ENCODE data around the gene RENBP.

The RENBP gene

DNA sequence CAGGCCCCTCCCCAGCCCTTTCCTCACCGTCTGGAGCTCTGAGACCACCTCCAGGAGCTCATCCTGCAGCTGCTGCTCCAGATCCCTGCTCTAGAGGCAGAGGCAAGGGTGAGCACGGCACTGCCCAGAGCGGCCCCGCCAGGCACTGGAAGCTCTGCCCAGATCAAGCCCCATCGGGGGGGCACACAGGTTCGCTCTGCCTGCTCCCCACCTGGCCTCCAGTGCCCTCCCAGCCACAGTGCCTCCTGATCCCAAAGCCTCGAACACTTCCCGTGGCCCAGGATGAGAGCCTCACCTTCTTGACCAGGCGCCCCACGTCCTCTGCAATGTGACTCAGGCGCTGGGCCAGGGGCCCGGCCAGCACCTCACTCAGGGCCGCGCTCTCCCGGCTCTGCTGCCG is 23.4 kb downstream of the RENBP start:
- DNase-seq (ENCODE audit: low read depth in 4 of 4, low spot score in 1 of 4): no peak

DNA sequence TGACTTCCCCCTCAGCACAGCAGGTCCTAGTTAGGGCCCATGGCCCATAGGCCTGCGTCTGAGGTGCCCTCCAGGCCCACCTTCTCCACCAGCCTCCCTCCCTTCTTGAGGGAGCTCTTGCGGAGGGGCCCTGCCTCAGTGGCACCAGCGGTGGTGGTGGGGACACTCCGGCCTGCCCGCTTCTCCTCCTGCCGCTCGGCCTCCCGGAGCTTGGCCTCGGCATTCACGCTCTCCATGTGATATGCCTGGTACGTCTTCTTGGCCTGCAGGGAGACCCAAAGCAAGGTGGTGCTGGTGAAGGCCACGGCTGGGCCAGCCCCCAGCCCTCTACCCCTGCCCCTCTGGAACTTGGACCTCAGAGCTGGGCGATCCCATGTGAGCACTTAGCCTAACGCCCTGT is 23.9 kb downstream of the RENBP start:
- no peak for DNase-seq (ENCODE audit: low read depth in 4 of 4, low spot score in 1 of 4)

DNA sequence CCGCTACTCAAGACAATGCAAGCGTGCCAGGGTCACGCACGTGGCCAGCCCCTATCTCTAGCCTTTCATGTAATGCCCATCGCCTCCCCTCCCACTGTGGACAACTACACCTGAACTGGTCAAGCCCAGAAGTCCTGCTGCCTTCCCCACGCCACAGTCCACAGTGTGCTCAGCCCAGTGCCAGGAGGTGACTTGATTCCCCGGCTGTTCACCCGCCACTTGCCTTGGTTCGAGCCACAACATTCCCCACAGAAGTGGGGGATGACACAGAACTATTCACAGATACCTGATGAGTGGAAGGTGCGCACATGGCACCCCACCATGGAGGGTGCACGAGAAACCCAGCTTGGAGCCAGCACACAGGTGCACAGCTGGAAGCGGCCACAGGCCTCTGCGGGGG is 25.2 kb downstream of the RENBP start:
- no peak for DNase-seq (ENCODE audit: low read depth in 4 of 4, low spot score in 1 of 4)

DNA sequence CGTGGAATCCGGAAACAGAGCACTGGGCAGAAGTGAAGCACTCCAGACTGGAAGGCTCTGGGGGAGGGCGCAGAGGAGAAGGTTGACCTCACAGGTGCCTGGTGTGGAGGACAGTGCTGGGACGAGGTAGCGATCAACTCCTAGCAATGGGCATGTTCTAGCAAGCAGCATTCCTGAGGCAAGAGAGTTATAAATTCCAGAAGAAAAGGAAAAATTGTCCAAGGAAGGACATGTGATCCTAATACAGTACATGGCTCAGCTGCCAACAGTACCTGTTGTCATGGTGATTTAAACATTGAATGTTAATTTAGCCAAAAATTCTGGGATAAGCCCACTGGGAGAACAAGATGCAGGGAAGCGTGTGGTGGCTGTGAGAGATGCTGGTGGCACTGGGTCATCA is 26.6 kb downstream of the RENBP start:
- no peak for DNase-seq (ENCODE audit: low read depth in 4 of 4, low spot score in 1 of 4)

DNA sequence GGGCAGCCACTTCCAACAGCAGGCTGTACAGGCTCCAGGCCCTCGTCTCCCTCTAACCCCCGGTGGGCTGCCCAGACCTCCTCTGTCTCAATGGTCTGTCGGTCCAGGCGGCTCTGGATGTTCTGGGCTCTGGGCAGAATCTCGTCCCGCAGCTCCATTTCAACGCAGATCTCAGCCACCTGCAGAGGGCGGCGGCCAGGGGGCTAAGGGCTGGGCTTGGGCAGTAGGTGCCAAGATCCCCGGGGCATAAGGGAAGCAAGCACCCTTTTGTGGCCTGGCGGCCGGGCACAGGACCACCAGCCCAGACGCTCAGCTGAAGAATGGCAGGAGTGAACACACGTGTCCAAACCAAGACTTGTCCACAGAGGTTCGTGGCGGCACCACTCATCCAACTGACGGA is 30.7 kb downstream of the RENBP start:
- no peak for DNase-seq (ENCODE audit: low read depth in 4 of 4, low spot score in 1 of 4)

DNA sequence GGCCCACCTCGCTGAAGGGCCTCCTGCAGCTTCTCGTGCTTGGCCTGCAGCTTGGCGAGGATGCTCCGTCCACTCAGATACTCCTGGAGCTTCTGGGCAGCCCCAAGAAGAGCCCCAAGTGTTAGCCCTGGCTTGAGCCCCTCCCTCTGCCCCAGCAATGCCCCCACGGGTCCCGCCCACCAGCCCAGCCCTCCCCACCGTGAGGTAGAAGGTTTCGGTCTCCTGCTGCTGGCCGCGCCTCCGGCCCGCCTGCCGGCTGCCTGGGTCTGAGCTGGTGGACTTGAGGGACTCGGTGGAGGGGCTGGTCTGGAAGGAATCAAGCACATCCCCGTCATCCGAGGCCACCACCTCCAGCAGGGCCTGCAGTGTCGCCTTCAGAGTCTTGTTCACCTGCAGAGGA is 31.2 kb downstream of the RENBP start:
- no peak for DNase-seq (ENCODE audit: low read depth in 4 of 4, low spot score in 1 of 4)

DNA sequence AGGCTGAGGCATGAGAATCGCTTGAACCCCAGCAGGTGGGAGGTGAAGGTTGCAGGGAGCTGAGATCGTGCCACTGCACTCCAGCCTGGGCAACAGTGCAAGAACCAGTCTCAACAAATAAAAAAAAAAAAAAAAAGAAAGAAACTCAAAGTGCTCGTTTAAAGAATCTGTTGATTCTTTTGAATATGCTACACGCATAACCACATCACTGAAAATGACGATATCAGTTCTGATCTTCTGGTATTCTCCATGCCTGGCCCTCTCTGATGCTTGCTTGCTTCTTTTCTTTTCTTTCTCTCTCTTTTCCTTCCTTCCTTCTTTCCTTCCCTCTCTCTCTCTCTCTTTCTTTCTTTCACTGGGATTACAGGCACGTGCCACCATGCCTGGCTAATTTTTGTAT is 32.6 kb downstream of the RENBP start:
- DNase-seq (ENCODE audit: low read depth in 4 of 4, low spot score in 1 of 4): no peak

DNA sequence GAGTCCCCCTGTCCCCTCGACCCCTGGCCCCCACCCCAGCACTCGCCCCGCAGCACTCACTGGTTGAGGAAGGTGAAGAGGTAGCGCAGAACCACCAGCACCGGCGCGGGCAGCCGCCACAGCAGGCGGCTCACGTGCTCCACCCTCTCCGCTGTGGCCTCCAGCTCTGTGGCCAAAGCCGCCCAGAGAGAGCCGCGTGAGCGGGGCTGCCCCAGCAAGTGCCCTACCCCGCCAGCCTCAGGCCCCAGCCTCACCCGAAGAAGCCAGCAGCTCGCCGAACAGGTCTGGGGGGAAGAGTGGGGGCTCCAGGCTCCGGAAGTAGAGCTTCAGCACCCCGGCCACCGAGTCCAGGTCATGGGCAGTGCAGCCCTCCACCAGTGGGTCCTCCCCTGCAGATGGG is 34.0 kb downstream of the RENBP start:
- no peak for DNase-seq (ENCODE audit: low read depth in 4 of 4, low spot score in 1 of 4)

DNA sequence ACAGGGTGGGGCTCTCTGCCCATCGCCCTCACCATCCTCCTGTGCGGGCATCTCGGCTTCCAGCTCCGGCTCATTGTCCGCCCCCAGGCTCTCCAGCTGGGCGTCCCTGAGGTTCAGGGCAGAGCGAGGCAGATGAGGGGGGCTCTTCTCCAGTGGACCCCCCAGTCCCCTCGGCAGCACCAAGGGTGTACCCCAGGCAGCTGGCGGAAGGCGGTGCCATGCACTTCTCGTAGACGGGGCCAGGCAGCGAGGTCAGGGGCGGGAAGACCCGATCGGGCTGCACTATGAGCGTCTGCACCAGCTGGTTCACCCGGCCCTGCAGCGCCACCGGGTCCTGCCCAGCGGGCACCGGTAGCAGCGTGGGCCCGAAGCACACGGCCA is 34.5 kb downstream of the RENBP start:
- DNase-seq (ENCODE audit: low read depth in 4 of 4, low spot score in 1 of 4): no peak

DNA sequence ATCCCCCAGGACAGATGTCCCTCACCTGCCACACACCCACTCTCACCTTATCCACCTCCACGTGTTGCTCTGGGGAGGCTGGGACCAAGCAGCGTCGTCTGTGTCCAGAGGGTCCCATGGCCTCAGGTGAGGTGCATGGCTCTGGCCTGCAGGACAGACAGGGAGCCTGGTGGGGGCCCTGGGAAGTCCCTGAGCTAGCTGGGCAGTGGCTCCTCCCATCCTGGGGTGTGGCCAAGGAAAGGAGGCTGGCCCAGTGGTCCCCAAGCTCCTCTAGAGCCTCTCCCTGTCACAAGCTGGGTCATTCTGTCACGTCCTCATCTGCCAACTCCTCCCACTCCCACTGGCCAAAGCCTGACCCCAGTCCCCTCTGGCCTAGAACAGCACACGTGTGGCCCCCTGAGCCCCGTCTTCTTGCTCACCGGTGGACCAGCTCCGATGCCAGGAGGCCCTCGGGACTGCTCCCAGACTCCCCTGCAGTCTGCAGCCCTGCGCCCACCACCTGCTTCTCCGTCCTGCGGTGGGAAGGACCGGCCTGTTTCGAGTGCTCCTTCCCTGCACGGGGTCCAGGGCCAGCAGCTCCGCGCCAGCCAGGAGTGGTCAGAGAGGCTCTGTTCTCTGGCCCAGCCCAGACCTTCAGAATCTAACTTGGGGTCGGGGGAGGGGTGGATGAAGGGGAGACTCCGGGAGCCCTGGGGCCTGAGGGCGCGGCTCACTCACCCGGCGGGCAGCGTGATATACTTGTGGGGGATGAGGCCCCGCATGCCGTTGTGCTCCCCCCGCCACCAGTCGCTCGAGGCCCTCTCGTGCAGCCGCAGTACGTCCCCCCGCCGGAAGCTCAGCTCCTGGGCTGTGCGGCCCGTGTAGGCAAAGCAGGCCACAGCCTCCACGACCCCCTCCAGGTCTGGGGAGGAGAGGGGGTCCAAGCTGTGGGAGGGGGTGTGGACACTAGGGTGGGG is 35.1 kb downstream of the RENBP start:
- no peak for DNase-seq (ENCODE audit: low read depth in 4 of 4, low spot score in 1 of 4)

DNA sequence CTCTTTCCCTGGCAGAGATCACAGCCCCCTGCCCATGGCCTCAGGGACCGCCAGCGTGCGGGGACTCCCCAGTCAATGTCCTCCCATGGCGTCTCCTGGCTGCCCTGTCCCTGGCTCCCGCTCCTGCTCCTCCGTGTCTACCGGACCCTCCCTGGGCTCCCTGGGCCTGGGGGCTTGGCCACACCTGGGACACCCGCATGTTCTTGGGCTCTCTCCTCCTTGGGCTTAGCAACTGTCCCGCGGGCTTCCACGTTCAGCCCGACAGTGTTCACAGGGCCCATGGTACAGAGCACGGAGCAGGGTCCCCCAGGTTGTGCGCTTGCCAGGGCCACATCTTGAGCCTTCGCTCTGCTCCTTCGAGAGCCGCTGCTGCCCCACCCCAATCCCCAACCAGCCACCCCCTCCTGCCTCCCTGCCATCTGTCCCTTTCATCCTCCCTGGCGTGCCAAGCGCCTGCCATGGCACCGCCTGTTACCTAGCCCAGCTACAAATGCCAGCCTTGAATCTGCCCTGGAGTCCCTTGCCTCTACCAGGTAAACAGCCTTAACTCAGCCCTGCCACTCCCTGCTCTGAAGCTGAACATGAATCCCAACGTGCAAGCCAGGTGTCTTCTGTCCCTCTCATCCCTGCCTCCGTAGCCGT is 36.1 kb downstream of the RENBP start:
- DNase-seq (ENCODE audit: low read depth in 4 of 4, low spot score in 1 of 4): no peak

DNA sequence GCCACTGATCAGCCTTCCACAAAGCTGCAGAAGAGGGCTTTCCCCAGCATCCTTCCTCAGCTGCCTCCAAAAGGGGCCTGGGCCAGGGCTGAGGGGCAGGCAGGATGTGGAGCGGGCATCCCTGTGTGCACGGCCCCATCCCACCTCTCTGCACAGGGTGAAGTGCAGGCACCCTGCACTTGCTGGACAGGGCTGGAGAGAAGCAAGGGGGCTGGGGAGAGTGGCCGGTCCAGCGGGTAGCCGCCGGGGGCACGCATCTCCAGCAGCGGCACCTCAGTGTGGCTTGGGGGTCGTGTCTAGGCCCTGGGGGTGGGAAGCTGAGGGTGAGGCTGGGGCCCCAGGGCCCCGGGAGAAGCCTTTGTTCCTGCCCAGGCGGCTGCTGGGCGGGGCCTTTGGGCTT is 37.0 kb downstream of the RENBP start:
- DNase-seq (ENCODE audit: low read depth in 4 of 4, low spot score in 1 of 4): no peak

DNA sequence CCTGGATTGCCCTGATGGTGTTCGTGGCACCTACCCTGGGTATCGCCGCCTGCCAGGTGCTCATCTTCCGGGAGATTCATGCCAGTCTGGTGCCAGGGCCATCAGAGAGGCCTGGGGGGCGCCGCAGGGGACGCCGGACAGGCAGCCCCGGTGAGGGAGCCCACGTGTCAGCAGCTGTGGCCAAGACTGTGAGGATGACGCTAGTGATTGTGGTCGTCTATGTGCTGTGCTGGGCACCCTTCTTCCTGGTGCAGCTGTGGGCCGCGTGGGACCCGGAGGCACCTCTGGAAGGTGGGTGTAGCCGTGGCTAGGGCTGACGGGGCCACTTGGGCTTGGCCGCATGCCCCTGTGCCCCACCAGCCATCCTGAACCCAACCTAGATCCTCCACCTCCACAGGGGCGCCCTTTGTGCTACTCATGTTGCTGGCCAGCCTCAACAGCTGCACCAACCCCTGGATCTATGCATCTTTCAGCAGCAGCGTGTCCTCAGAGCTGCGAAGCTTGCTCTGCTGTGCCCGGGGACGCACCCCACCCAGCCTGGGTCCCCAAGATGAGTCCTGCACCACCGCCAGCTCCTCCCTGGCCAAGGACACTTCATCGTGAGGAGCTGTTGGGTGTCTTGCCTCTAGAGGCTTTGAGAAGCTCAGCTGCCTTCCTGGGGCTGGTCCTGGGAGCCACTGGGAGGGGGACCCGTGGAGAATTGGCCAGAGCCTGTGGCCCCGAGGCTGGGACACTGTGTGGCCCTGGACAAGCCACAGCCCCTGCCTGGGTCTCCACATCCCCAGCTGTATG is 38.1 kb downstream of the RENBP start:
- DNase-seq (ENCODE audit: low read depth in 4 of 4, low spot score in 1 of 4): no peak

DNA sequence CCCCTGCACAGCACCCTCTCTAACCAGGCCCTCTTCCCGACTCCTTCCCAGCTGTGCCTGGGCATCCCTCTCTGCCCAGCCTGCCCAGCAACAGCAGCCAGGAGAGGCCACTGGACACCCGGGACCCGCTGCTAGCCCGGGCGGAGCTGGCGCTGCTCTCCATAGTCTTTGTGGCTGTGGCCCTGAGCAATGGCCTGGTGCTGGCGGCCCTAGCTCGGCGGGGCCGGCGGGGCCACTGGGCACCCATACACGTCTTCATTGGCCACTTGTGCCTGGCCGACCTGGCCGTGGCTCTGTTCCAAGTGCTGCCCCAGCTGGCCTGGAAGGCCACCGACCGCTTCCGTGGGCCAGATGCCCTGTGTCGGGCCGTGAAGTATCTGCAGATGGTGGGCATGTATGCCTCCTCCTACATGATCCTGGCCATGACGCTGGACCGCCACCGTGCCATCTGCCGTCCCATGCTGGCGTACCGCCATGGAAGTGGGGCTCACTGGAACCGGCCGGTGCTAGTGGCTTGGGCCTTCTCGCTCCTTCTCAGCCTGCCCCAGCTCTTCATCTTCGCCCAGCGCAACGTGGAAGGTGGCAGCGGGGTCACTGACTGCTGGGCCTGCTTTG is 38.9 kb downstream of the RENBP start:
- no peak for DNase-seq (ENCODE audit: low read depth in 4 of 4, low spot score in 1 of 4)

DNA sequence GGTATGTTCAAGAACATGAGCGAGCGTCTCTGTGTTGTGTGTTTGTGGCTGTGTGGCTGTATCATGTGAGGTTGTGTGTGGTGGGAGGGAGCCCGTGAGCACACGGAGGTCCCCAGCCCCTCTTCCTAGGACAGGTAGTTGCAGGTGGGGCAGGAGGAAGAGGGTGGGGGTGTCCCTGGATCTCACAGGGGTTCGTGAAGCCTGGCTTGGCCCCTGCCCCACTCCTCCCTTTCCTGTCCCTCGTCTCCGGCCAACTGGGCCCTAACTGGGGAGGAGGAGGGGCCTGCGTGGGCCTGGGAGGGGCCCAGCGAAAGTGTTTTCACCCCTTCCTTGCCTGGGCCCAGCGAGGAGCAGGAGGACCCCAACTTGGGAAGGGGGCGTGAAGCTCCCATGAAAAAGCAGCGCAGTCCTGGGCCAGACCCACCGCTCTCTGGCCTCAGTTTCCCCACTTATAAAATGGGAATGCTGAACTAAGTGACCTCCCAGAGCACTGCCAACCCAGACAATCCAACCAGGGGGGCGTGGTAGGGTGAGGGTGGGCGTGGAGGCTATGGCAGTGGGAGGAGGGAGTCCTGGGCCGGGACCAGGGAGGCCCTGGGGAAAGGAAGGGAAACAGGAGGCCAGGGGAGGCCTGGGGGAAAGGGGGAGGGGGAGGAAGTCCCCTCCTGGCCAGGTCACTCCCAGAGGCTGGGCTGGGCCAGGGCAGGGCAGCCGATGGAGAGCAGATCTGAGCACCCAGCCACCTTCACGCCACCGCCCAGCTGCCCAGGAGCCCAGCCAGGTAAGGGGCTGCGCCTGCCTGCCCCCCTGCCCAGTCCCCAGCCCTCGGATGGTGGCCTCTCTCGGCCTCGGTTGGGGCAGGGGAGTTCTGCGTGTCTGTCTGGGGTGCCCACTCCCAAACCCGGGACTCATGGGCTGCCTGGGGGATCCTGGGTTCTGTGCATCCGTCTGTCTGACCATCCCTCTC is 40.2 kb downstream of the RENBP start, which contains the start of gene AVPR2:
AVPR2 (plus strand) TSS at position 683 of the 967 bp plus-strand sequence. CDS start 473 bp downstream, outside the sequence.
- DNase-seq (ENCODE audit: low read depth in 4 of 4, low spot score in 1 of 4): no peak

DNA sequence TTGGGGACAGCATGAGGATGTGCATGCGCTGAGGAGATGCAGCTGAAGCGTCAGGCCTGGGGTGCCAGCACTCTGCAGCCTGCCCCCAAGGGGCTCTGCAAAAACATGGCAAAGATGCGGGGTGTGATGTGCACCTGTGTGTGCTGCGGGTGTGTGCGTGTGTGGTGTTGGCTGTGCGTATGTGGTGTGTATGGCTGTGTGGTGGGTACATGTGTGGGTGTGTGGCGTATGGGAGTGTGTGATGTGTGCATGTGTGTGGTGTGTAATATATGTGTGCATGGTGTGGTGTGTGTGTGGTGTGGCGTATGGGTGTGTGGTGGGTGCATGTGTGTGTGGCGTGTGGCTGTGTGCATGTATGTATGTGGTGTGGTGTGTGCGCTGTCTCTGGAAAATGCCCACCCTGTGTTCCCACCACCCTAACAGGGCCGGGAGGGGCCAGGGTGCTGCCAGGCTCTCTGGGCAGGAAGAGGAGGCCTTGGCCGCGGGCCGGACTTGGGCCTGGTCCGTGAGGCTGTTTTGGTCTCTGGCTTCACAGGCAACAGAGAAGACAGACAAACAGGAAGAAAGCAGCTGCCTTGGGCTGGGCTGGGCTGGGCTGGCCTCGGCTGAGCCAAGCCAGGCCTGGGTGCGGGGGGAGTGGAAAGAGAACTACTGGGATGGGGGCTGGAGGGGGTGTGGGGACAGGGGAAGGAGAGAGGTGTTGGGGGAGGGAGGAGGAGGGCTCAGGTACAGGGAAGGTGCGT is 41.0 kb downstream of the RENBP start:
- DNase-seq (ENCODE audit: low read depth in 4 of 4, low spot score in 1 of 4): no peak

DNA sequence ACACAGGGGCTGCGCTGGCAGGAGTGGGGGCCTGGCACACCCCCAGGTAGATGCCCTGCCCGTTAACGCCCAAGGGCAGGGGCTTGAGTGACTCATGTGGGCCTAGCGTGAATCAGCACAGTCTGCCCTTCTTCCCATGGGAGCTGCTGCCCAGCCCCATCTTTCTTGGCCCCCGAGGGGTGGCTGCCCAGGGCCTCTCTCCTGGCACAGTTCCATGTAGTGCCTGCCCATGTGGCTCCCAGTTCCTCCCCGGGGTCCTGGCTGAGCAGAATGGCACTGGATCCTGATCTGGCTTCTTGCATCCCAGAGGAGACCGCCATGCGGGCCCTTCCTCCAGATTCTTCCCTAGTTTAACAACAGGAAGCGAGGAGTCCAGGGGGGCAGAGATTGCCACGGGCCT is 42.1 kb downstream of the RENBP start:
- DNase-seq (ENCODE audit: low read depth in 4 of 4, low spot score in 1 of 4): no peak

DNA sequence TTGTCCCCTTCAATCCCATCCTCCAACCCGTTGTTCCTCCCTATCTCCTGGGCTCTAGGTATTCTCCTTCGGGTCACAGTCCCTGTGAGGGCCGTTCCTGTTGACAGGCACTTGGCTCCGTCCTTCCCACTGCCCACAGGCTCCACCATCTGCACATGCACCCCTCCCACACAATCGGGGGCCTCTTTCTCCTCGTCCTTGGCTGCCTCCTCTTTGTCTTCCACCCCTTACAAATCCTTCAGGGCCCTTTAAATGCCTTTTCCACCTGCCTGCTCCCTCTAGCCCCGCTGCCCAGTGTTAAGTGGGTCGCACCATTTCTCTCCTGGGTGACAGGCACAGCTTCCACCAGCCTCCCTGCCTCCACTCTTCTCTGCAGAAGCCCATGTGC is 42.7 kb downstream of the RENBP start:
- DNase-seq (ENCODE audit: low read depth in 4 of 4, low spot score in 1 of 4): no peak

All from stimulated activated CD4-positive, alpha-beta T cell treated with anti-CD3 and anti-CD28 coated beads, Interleukin-1b, Interleukin-23, amount 100 ng/mL, for 24 hours (primary cell).